HG02798 (cell line): ENCODE data around the gene PID1.

Source experiments
- ATAC-seq: cut with Tn5 transposase; IDR thresholded peaks from one replicate; pipeline ENCODE4 v1.9.1; 2021; ENCODE audit warnings: mild to moderate bottlenecking; ENCODE audit not compliant: unreplicated experiment, poor library complexity

Gene PID1

GRCh38 chr2:229130522-229130921 is 140.6 kb downstream of the PID1 start:
- ATAC-seq = no peak

DNA sequence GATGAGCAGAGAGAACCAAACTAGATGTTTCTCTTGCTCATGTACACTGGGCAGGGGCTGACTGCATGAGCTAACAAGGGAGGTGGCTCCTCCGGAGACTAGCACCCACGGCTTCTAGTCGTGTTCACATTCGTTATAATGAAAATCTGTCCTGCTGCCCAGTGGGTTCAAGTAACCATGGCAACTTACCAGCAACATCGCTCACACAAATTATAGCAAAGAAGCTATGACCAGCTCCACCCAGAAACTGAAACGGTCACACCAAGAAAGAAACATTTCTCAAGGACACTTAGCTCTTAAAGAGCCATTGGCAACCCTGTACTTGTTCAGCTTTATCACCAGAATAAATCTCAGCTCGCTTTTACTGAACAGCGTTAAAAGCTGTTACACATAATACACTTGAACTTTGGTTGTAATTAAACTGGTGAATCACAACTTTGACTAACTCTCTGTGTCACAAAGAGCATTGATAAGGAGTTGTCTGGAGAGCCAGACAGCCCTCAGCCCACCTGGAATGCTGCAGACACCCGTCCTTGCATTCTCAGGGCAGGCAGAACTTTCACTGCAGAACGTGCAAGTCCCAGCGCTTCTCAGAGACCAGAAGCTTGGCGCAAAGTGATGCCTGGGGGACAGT is 141.2 kb downstream of the PID1 start:
- no peak for ATAC-seq

GRCh38 chr2:229127471-229127870 is 143.6 kb downstream of the PID1 start:
- ATAC-seq = no peak

- ATAC-seq = no peak
These were observed 145.0 kb downstream of the PID1 start for GRCh38 chr2:229126066-229126465.

GRCh38 chr2:229124136-229124535 is 147.0 kb downstream of the PID1 start:
- ATAC-seq = no peak

DNA sequence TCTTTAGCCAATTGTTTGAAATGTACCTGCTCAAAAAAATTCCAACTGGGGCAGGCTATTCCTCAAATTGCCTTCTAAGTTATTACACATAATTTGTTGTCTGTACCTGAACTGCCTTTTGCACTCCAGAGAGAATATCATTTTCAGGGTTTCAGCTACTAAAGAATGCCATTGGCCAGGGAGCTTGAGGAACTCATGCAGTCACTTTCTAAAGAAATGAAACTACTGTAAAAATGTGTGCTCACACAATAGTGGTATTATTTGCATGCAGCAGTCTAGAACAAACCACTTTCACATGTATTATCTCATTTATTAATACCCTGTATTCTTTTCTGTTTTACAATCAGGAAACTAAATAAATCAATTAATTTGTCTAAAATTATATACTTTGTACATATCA is 152.2 kb downstream of the PID1 start:
- peak; percentile 57 for ATAC-seq

GRCh38 chr2:229118336-229118735 is 152.8 kb downstream of the PID1 start:
- no peak for ATAC-seq

- ATAC-seq = no peak
These were observed 159.3 kb downstream of the PID1 start for GRCh38 chr2:229111744-229112143.

DNA sequence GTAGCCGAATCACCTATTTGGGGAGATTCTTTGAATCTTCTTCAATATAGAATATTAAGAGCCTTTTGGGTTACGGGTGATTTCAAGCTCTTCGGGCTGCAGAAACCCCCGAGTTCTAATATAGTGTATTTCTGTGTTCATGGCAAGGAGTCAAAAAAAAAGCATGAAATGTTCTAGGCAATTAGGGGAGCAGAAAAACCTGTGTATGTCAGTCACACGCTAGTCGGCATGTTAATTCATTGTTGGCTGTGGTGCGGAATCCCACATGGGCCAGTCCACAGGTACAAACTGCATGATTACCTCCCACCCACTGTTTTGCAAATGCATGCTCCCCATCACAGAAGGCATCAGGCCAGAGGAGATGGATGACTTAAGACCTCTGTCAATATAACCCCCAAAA is 161.9 kb downstream of the PID1 start:
- no peak for ATAC-seq

DNA sequence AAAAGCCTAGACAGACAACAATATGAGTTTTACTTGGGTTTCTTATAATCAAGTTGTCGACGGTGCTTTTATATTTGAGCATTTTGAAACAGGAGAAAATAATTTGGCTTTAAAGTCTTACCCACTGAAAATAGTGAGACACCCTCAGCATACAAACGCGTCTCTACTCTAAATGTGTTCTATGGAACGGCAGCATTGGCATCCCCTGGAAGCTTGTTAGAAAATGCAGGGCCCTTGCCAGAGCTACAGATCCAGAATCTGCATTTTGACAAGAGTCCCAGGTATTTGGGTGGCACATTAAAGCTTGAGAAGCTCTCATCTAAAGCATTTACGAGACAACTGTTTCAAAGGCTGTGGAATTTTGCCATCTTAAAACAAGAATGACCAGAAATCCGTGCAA is 163.5 kb downstream of the PID1 start:
- ATAC-seq = no peak

GRCh38 chr2:229104974-229105387 is 166.1 kb downstream of the PID1 start:
- ATAC-seq = no peak

GRCh38 chr2:229104025-229104424 is 167.1 kb downstream of the PID1 start:
- no peak for ATAC-seq

DNA sequence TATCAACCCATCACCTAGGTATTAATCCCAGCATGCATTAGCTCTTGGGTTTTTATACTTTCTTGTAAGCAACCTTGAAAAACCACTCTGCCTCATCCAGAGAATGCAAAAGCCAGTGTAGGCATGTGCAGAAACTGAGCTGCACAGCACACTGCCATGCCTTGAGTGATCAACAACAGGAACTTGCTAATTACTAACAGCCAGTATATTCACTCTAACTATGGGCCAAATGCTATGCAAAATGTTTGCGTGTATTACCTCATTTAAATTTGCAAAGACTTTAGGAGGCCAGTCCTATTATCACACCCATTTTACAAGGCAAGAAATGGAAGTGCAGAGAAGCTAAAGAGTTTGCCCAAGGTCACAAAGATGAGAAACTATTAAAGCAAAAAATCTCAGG is 169.8 kb downstream of the PID1 start:
- no peak for ATAC-seq

DNA sequence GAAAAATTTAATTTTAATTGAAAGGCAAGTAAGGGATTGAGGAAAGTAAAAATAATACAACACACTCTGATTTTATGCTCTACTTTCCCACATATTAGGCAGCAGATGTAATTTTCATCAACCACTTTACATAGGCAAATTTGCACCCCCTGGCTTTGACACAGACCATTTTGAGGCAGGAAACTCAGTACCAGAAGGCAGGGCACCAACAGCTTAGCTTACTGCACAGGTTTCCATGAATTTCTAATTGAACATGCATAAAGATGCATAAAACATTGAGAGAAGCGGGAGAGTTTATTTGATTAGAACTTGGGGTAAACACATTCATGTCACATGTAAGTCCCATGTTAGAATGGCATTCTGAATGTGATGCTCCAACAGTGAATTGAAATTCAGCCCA is 171.9 kb downstream of the PID1 start:
- no peak for ATAC-seq

GRCh38 chr2:229098801-229099200 is 172.3 kb downstream of the PID1 start:
- no peak for ATAC-seq

GRCh38 chr2:229096409-229097066 is 174.5 kb downstream of the PID1 start:
- no peak for ATAC-seq

- no peak for ATAC-seq
These were observed 175.6 kb downstream of the PID1 start for GRCh38 chr2:229095472-229095871.

DNA sequence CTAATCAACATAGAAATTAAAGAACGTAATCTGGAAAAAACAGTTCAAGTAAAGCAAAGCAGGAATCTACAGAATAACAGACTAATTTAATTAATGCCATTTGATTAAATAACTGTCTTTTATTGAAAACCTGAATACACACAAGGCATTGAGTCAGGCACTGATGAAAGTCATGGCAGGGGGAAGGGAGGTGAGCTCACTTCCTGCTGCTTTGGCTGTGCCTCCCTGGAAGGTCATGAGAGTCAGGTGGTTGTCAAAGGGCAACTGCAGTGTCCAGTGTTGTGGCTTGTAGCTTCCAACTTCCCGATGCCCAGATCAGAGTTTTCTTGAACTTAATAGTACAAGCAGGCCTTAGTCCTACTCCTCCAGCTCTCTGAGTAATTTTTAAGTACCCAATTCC is 180.9 kb downstream of the PID1 start:
- no peak for ATAC-seq

- no peak for ATAC-seq
These were observed 181.3 kb downstream of the PID1 start for GRCh38 chr2:229089776-229090175.

DNA sequence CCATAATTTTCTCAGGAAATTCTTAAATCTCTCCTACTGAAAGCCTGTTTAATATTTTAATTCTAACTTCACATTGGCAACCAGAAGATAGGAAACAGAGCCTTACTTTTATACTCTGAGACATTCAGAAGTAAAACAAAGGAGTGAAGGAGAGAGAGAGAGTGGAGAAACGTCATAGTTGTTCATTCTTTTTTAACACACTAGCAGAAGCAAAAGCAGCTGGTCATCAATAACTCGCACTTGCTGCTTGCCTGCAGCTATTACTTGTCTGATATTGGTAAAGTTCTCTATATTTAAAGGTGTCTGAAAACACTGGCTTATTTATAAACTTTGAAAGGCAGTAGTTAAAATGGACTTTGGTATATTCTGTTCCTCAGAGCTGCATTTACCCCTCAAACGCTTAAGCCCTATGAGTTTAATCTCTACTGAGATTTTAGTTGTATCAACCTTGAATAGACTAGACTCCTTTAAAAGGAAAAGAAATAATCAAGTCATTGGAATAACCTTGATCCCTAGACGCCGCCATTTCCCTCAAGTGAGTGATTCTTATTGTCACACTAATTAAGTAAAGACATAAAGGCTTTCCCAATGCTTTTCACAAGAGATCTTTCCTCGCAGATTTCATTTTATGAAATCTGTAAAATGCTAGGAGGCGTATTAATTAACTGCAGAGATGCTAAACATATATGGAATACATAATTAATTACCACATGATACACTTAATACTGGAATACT is 182.0 kb downstream of the PID1 start:
- no peak for ATAC-seq

GRCh38 chr2:229088517-229088913 is 182.6 kb downstream of the PID1 start:
- ATAC-seq = no peak
